GM21717 (cell line): ENCODE measurements around the gene XYLB.

ENCODE experiments used
- ATAC-seq: cut with Tn5 transposase; IDR thresholded peaks from one replicate; pipeline ENCODE4 v1.9.1; 2021; ENCODE audit warnings: mild to moderate bottlenecking, moderate library complexity; ENCODE audit not compliant: unreplicated experiment

The XYLB gene

GRCh38 chr3:38453075-38453912 is 106.7 kb downstream of the XYLB start, which contains the start of gene ACVR2B:
ACVR2B (plus strand) TSS chr3:38453890; CDS start chr3:38454323, 433 bp downstream.
- peak; percentile 48 for ATAC-seq

GRCh38 chr3:38453913-38454177 is 107.3 kb downstream of the XYLB start:
- peak; percentile 7 for ATAC-seq

GRCh38 chr3:38454178-38454883 is 107.7 kb downstream of the XYLB start:
- ATAC-seq: peak; percentile 25

GRCh38 chr3:38454884-38455638 is 108.5 kb downstream of the XYLB start:
- peak; percentile 3 for ATAC-seq

- ATAC-seq: no peak
These were observed 109.2 kb downstream of the XYLB start for GRCh38 chr3:38455639-38456430.

- ATAC-seq: no peak
These were observed 110.8 kb downstream of the XYLB start for GRCh38 chr3:38457111-38458003.

- ATAC-seq: no peak
These were observed 112.4 kb downstream of the XYLB start for GRCh38 chr3:38458796-38459498.

- ATAC-seq: no peak
These were observed 113.0 kb downstream of the XYLB start for GRCh38 chr3:38459499-38460048.

- ATAC-seq: no peak
These were observed 114.0 kb downstream of the XYLB start for GRCh38 chr3:38460377-38461270.
